ENCODE measurements around the gene TPCN2. TPM values are rescaled to one million over a fixed set of nuclear protein-coding genes. Genes with fewer than 3 reads are reported as not detected.
A peak's percentile ranks its signal among the peaks of the same experiment; 100 is the strongest.

TPCN2 gene
- total RNA-seq, 2 donors from 2014 or later = 17.6 to 31.0 TPM

- intact Hi-C loops (cut with DNase I) = no loop called here
- Histone ChIP-seq H3K9me3 (no peaks in the 10 kb centered on the region), H3K36me3 (peaks cover 0 to 4% of the 10 kb centered on the region in 2 donors), H3K4me1 (replicated peaks) (no peaks in the 10 kb centered on the region), H3K4me3 (no peak overlapping the region), H3K27me3 (replicated peaks; ENCODE audit: insufficient read depth) (no peaks in the 10 kb centered on the region), H3K27ac (no peak overlapping the region)
- TF ChIP-seq POLR2AphosphoS5 (IDR thresholded peaks at IDR 0.05) (no peak), CTCF (IDR thresholded peaks at IDR 0.05) (no peak), POLR2A (IDR thresholded peaks at IDR 0.05) (no peak)
- 81% methylated on average over 16 of the region's 16 CpGs for WGBS
- DNase-seq (ENCODE audit: low spot score) = no peak
Measured at GRCh38 chr11:69064394-69064957, 15.7 kb downstream of the TPCN2 start.

DNA sequence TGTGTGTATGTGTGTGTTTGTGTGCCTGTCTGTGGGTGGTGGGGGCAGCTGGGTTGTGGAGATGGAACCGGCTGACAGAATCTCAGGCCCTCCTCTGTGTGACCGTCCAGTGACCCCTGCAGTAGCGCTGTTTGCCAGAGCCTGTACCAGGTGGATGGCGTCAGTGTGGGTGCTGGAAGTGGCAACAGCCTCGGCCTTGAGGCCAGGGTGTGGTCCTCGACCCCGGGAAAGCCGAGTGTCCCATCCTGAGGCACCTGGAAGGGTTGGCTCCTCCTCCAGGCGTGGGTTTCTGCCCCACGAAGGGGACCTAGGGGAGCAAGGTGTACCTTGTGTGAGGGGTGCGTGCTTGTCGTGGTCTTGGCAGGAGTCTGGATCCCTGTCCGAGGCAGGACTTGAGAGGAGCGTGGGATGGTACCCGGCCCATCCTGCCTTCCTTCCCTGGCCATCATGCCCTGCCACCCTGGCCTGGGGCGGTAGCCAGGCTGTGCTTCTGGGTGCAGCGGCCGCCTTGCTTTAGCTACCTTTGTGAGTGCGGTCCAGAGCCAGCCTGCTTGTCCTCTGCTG, 16.5 kb downstream of the TPCN2 start:
- Histone ChIP-seq H3K27me3 (replicated peaks; ENCODE audit: insufficient read depth) (no peaks in the 10 kb centered on the region), H3K27ac (peak overlapping the region in 1 of 2 donors; percentile 43), H3K4me1 (replicated peaks) (no peaks in the 10 kb centered on the region), H3K4me3 (no peak overlapping the region), H3K36me3 (peaks cover 0 to 4% of the 10 kb centered on the region in 2 donors), H3K9me3 (no peaks in the 10 kb centered on the region)
- WGBS = 73% methylated on average over 19 of the region's 19 CpGs
- DNase-seq (ENCODE audit: low spot score) = no peak
- TF ChIP-seq POLR2A (IDR thresholded peaks at IDR 0.05) = no peak
- no peak for TF ChIP-seq POLR2AphosphoS5 (IDR thresholded peaks at IDR 0.05)
- no peak for TF ChIP-seq CTCF (IDR thresholded peaks at IDR 0.05)
- intact Hi-C loops (cut with DNase I) = no loop called here

DNA sequence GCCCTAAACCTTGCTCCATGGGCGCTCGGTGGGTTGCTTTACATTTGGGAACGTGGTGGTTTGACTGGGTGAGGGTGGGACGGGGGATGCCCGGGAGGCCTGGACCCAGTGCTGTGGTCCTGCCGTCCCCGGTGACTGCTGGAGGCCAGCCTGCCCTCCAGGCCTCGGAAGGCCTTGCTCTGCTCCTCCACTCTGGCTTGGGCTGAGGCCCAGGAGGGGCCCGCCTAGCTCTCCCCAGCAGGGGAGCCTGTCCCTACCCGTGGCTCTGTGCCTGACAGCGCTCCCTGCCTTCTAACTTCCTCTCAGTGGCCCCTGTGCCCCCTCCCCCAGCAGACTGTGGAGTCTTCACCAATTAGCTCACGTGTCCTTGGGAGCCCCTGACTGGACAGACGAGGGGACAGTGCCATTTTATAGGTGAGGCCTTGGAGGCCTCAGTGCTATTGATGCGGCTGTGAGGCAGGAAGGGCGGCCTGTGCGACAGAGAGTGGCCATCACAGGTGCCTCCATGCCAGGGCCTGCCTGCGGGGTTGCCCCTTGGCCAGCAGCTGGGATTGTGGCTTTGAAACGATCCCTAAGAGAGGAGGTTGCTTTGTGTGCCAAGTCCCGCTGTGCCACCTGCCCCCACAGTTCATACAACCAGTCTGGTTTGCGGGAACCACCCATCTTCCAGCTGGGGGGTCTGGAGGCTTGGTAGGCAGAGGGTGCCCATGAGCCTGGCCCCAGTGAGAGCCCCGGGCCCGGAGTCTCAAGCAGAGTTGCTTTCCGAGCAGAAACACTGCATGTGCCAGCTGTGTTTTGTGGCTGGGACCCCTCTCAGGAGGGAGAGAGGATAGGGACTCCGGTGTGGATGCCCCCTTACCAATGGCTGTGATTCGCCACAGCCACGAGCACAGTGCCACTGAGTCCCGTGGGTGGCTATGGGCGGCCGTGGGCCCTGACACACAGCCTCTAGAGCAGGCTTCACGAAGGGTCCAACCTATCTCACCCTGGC, 17.7 kb downstream of the TPCN2 start:
- WGBS = 76% methylated on average over 30 of the region's 30 CpGs
- no peak for DNase-seq (ENCODE audit: low spot score)
- intact Hi-C loops (cut with DNase I) = no loop called here
- H3K4me1 ChIP-seq (replicated peaks) = no peaks in the 10 kb centered on the region
- no peak overlapping the region for H3K4me3 ChIP-seq
- H3K27ac ChIP-seq = peak overlapping the region in 1 of 2 donors; percentile 43
- H3K27me3 ChIP-seq (replicated peaks; ENCODE audit: insufficient read depth) = no peaks in the 10 kb centered on the region
- no peaks in the 10 kb centered on the region for H3K9me3 ChIP-seq
- TF ChIP-seq POLR2AphosphoS5 (IDR thresholded peaks at IDR 0.05) = no peak
- no peak for TF ChIP-seq CTCF (IDR thresholded peaks at IDR 0.05)
- TF ChIP-seq POLR2A (IDR thresholded peaks at IDR 0.05) = no peak
- H3K36me3 ChIP-seq = peaks cover 0 to 4% of the 10 kb centered on the region in 2 donors

GRCh38 chr11:69067200-69067599, 18.5 kb downstream of the TPCN2 start:
- Histone ChIP-seq H3K4me3 (no peak overlapping the region), H3K36me3 (peaks cover 0 to 4% of the 10 kb centered on the region in 2 donors), H3K27me3 (replicated peaks; ENCODE audit: insufficient read depth) (no peaks in the 10 kb centered on the region), H3K27ac (no peak overlapping the region), H3K4me1 (replicated peaks) (no peaks in the 10 kb centered on the region), H3K9me3 (no peaks in the 10 kb centered on the region)
- DNase-seq (ENCODE audit: low spot score) = no peak
- intact Hi-C loops (cut with DNase I) = no loop called here
- TF ChIP-seq POLR2A (IDR thresholded peaks at IDR 0.05) (no peak), CTCF (IDR thresholded peaks at IDR 0.05) (no peak), POLR2AphosphoS5 (IDR thresholded peaks at IDR 0.05) (no peak)
- 93% methylated on average over 13 of the region's 13 CpGs for WGBS
